ENCODE measurements around the gene NTM.
A peak's percentile ranks its signal among the peaks of the same experiment; 100 is the strongest.
"Not testable (repeated sequence)": the region's sequence is repeated elsewhere in the genome, so short reads cannot be mapped to it uniquely, and the experiment has no call there.

NTM gene

DNA sequence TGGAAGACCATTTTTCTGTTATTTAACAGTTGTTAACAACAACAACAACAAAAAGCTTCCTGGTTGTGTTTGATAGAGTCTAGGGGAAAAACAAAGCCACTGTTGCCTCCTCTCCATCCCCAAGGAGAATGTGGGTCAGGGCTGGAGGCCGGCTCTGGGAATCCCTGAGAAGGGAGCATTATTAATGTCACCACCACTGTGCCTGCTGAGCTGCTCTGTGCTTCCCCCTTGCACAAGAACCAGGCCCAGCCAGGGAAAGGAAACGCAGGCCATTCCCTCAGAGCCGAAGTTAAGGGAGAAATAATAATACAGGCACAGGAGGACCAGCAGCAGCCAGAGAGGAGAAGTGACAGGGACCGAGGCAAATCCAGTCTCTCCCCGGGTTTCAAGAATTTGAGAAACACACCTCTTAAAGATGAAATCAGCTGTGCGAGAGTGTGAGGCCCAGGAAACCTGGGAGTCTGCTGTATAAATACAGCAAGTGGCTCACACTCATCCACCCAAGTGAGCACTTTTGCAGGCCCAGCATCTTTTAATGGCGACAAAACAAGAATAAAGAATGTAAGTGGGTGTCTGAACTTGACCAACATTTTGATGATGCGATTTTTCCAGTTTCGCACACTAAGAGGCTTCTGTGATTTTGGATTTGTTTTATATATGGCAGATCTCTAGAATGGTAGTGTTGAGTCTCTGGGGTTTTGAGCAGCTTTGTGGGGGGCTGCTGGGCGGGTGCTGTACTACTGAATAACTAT, 539.2 kb downstream of the NTM start:
- H3K36me3 ChIP-seq (ENCODE audit: insufficient read depth, low read length): no peaks in the 10 kb centered on the region
- no peak overlapping the region for H3K27ac ChIP-seq (ENCODE audit: low read depth, low read length)
- no peaks in the 10 kb centered on the region for H3K4me1 ChIP-seq (ENCODE audit: insufficient read depth, low read length)
- no peaks in the 10 kb centered on the region for H3K27me3 ChIP-seq (ENCODE audit: control insufficient read depth in 1 of 2, insufficient read depth in 2 of 2, low read length in 2 of 2)
- no peaks in the 10 kb centered on the region for H3K9me3 ChIP-seq (ENCODE audit: low read length)
- peak overlapping the region in 1 of 2 donors; percentile 35 for H3K4me3 ChIP-seq (ENCODE audit: low read depth in 1 of 2, low read length in 2 of 2)
- H3K9ac ChIP-seq (ENCODE audit: low read length): no peak overlapping the region

DNA sequence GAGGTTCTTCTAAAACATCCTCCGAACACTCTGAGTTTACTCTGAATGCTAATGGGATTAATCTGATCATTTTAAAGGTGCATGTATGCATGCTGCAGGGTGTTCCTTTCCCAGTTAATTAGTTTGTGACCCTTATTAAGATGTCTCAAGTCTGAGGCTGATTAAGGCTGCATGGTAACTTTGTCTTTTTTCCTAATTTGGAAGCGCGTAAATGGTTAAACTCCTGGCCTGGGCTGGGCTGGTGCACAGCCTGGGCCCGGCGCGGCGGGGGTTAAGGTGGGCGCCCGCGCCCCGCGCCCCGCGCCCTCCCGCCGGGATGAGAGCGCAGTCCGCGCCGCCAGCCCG, 539.7 kb downstream of the NTM start:
- Histone ChIP-seq H3K27ac (ENCODE audit: low read depth, low read length) (no peak overlapping the region), H3K9me3 (ENCODE audit: low read length) (no peaks in the 10 kb centered on the region), H3K4me1 (ENCODE audit: insufficient read depth, low read length) (no peaks in the 10 kb centered on the region), H3K27me3 (ENCODE audit: control insufficient read depth in 1 of 2, insufficient read depth in 2 of 2, low read length in 2 of 2) (no peaks in the 10 kb centered on the region), H3K9ac (ENCODE audit: low read length) (no peak overlapping the region), H3K4me3 (ENCODE audit: low read depth in 1 of 2, low read length in 2 of 2) (peak overlapping the region; percentile 28 to 35), H3K36me3 (ENCODE audit: insufficient read depth, low read length) (no peaks in the 10 kb centered on the region)

DNA sequence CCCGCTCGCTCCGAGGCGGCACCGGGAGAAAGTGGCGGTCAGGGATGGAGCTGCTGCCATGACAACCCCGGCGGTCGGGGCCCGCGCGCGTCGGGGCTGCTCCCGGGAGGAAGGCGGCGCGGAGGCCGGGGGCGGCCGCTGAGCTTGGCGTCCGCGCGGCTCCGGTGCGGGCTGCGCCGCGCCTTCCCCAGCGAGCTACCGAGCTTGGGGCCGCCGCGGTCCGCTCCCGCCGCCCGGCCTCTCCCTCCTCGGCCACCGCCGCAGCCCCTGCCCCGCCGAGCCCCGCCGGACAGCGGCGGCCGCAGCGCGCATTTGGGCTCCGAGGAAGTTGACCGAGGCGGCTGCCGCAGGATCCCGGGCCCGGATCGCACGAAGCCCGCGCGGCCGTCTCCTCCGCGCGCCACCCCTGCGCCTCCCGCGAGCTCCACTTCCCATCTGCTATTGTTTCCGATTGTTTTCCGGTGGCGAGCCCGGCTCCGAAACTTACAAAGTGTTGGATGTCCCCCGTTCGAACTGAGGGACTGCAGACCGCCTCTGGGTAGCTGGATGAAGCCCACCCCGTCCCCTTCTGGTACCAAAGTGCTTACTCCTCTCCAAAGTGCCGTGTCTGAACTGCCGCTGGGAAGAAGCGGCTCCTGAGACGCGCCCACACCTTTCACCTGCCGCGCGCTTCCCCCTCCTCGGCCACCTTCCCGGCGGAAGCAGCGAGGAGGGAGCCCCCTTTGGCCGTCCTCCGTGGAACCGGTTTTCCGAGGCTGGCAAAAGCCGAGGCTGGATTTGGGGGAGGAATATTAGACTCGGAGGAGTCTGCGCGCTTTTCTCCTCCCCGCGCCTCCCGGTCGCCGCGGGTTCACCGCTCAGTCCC, 540.3 kb downstream of the NTM start:
- Histone ChIP-seq H3K9ac (ENCODE audit: low read length) (no peak overlapping the region), H3K9me3 (ENCODE audit: low read length) (no peaks in the 10 kb centered on the region), H3K27ac (ENCODE audit: low read depth, low read length) (peak overlapping the region; percentile 45), H3K36me3 (ENCODE audit: insufficient read depth, low read length) (no peaks in the 10 kb centered on the region), H3K4me3 (ENCODE audit: low read depth in 1 of 2, low read length in 2 of 2) (peak overlapping the region; percentile 59 to 63), H3K4me1 (ENCODE audit: insufficient read depth, low read length) (no peaks in the 10 kb centered on the region), H3K27me3 (ENCODE audit: control insufficient read depth in 1 of 2, insufficient read depth in 2 of 2, low read length in 2 of 2) (no peaks in the 10 kb centered on the region)

DNA sequence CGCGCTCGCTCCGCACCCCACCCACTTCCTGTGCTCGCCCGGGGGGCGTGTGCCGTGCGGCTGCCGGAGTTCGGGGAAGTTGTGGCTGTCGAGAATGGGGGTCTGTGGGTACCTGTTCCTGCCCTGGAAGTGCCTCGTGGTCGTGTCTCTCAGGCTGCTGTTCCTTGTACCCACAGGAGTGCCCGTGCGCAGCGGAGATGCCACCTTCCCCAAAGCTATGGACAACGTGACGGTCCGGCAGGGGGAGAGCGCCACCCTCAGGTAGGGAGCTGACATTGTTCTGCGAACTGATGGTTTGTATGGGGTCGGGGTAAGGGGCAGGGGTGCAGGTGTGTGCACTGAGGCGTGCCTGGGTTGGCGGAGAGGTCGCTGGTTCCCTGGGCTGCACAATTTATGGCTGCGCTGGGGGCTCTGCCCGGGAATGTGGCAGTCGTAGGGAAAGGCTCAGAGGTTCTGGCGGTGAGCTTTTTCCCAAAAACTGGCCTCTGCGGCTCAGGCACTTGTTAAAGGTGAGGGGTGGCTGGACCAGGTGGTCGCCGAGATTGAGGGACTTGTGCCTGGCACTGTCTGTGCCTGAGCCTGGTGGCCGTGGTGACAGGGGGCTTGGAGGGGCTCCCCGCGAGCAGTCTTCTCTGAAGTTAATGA, 541.1 kb downstream of the NTM start:
- not testable (repeated sequence) for H3K9ac ChIP-seq (ENCODE audit: low read length); H3K4me1 ChIP-seq (ENCODE audit: insufficient read depth, low read length); H3K36me3 ChIP-seq (ENCODE audit: insufficient read depth, low read length); H3K9me3 ChIP-seq (ENCODE audit: low read length); H3K27me3 ChIP-seq (ENCODE audit: control insufficient read depth in 1 of 2, insufficient read depth in 2 of 2, low read length in 2 of 2)
- peak overlapping the region; percentile 59 to 63 for H3K4me3 ChIP-seq (ENCODE audit: low read depth in 1 of 2, low read length in 2 of 2)
- peak overlapping the region; percentile 45 for H3K27ac ChIP-seq (ENCODE audit: low read depth, low read length)

DNA sequence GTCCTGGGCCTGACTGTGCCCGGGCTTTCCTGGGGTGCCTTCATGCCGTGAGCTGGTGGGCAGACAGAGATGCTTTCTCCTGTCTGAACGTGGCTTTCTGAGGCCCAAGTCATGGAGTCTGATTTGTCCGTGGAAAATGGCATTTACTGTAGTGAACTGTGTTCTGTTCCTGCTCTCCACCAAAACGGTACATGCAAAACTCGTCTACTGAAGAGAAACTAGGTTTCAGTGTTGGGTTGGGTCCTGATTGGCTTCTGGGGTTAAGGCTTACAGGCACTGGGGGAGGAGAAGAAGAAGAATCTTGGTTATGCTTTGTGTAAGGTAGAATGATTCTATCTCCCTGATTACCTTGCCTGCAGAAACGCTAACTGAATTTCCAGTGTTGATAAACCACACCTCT, 541.7 kb downstream of the NTM start:
- H3K27me3 ChIP-seq (ENCODE audit: control insufficient read depth in 1 of 2, insufficient read depth in 2 of 2, low read length in 2 of 2): no peaks in the 10 kb centered on the region
- H3K36me3 ChIP-seq (ENCODE audit: insufficient read depth, low read length): no peaks in the 10 kb centered on the region
- no peaks in the 10 kb centered on the region for H3K4me1 ChIP-seq (ENCODE audit: insufficient read depth, low read length)
- H3K9me3 ChIP-seq (ENCODE audit: low read length): no peaks in the 10 kb centered on the region
- H3K4me3 ChIP-seq (ENCODE audit: low read depth in 1 of 2, low read length in 2 of 2): no peak overlapping the region
- H3K27ac ChIP-seq (ENCODE audit: low read depth, low read length): no peak overlapping the region
- H3K9ac ChIP-seq (ENCODE audit: low read length): no peak overlapping the region

DNA sequence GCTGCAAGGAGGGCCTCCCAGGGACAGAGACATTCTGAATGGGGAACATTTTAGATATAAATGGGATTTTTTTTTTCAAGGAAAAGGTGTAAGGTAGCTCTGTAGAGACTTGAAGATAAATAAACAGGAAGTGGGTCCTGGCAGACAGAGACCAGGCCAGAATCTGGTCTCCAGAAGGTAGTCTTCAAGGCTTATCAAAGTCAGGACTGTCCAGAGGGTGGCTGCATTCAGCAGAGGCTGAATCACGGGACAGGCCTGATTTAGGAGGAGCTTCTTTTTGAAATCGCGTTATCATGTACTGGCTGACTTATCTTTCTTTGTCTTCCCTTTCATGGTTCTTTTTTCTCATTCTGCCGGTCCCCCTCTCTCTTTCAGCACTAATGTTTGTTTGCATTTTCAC, 542.9 kb downstream of the NTM start:
- Histone ChIP-seq H3K4me1 (ENCODE audit: insufficient read depth, low read length) (no peaks in the 10 kb centered on the region), H3K27me3 (ENCODE audit: control insufficient read depth in 1 of 2, insufficient read depth in 2 of 2, low read length in 2 of 2) (no peaks in the 10 kb centered on the region), H3K27ac (ENCODE audit: low read depth, low read length) (no peak overlapping the region), H3K9me3 (ENCODE audit: low read length) (no peaks in the 10 kb centered on the region), H3K4me3 (ENCODE audit: low read depth in 1 of 2, low read length in 2 of 2) (no peak overlapping the region), H3K36me3 (ENCODE audit: insufficient read depth, low read length) (no peaks in the 10 kb centered on the region), H3K9ac (ENCODE audit: low read length) (no peak overlapping the region)

DNA sequence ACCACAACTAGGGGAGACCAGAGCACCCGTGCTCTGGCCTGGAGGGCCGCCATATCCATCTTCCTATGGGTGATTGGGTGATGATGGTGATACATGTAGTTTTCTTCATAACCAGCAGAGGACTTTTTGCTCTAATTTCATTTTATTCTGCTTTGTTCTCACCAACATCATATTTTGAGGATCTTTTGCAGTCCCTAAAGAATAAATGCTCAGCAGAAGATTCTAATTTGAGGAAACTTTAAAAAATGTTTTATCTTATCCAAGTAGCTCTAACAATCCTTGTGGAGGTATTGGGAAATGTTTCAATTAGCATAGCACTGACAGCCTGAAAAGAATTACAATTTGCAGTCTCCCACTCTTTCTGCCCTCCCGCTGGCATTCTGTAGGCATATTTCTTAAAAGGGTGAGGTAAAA, 544.0 kb downstream of the NTM start:
- H3K27ac ChIP-seq (ENCODE audit: low read depth, low read length): no peak overlapping the region
- H3K4me1 ChIP-seq (ENCODE audit: insufficient read depth, low read length): no peaks in the 10 kb centered on the region
- H3K9me3 ChIP-seq (ENCODE audit: low read length): no peaks in the 10 kb centered on the region
- no peaks in the 10 kb centered on the region for H3K36me3 ChIP-seq (ENCODE audit: insufficient read depth, low read length)
- H3K4me3 ChIP-seq (ENCODE audit: low read depth in 1 of 2, low read length in 2 of 2): no peak overlapping the region
- H3K9ac ChIP-seq (ENCODE audit: low read length): no peak overlapping the region
- no peaks in the 10 kb centered on the region for H3K27me3 ChIP-seq (ENCODE audit: control insufficient read depth in 1 of 2, insufficient read depth in 2 of 2, low read length in 2 of 2)

DNA sequence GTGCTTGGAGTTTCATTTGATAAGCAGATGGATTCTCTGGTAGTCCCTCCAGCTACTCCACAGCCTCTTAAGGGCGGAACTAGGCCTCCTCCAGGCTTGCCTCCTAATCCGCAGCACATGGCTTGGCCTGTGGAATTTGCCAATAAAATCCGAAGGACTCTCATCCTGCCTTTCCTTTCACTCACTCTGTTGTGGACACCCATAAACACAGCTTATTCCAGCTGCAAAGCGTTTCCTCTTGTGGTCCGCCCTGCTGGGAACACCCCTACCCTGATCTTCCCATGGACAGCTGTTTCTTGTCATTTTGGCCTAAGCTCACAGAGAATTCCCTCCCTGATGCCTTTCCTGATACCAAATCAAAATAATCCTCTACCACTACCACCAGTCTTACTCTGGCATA, 546.2 kb downstream of the NTM start:
- Histone ChIP-seq H3K27me3 (ENCODE audit: control insufficient read depth in 1 of 2, insufficient read depth in 2 of 2, low read length in 2 of 2) (no peaks in the 10 kb centered on the region), H3K27ac (ENCODE audit: low read depth, low read length) (no peak overlapping the region), H3K9ac (ENCODE audit: low read length) (no peak overlapping the region), H3K4me3 (ENCODE audit: low read depth in 1 of 2, low read length in 2 of 2) (no peak overlapping the region), H3K9me3 (ENCODE audit: low read length) (no peaks in the 10 kb centered on the region), H3K36me3 (ENCODE audit: insufficient read depth, low read length) (no peaks in the 10 kb centered on the region), H3K4me1 (ENCODE audit: insufficient read depth, low read length) (no peaks in the 10 kb centered on the region)

DNA sequence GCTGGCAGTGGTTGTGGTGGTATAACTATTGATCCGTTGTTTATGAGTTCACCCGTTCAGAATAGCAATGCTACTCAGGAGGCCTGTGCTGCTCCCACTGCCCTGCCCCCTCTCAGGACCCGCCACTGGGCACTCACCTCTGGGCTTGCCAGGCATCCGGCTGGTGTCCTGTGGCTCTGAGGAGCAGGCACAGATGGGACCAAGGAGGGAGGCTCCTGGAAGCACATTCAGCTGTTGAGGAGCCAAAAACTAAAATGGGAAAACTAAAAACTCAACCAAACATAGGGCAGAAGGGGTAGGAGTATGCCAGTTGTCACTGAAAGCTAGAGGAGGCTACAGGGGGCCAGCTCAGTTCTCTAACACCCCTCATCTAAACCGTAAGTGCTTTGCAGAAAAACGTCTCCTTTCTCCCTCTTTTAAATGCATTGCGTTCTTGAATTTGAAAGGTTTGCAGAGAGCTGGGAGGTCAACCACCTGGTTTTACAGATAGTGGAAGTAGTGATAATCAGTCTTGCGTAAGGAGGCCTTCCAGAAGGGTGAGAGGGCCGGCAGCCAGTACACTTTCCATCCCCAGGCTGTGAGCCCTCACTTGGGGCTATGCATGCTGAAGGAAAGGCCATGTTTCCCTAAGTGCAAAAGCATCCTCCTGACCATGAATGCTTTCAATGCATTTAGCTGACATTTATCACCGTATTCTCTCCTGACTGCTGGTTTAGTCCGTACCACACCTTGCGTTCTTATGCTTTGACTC, 547.4 kb downstream of the NTM start:
- Histone ChIP-seq H3K9ac (ENCODE audit: low read length) (no peak overlapping the region), H3K36me3 (ENCODE audit: insufficient read depth, low read length) (no peaks in the 10 kb centered on the region), H3K9me3 (ENCODE audit: low read length) (no peaks in the 10 kb centered on the region), H3K4me3 (ENCODE audit: low read depth in 1 of 2, low read length in 2 of 2) (no peak overlapping the region), H3K27me3 (ENCODE audit: control insufficient read depth in 1 of 2, insufficient read depth in 2 of 2, low read length in 2 of 2) (no peaks in the 10 kb centered on the region), H3K4me1 (ENCODE audit: insufficient read depth, low read length) (no peaks in the 10 kb centered on the region), H3K27ac (ENCODE audit: low read depth, low read length) (no peak overlapping the region)

DNA sequence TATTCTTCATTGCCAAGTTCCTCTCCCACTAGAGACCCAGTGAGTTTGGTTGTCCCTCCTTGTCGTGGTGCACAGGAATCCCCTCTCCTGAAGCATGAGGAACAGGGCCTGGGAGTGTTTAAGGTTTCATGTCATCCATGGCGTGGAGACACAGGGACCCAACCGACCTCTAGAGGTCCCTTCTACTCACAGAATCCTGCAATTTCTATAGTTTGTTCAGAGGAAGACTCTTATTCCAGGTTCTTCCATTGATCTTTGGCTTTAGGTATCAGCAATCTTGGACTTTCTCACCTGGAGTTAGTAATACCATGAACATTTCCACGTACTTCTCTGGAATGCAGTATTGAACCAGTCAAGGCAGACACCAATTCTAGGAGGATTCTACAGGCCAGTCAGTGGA, 548.2 kb downstream of the NTM start:
- H3K27ac ChIP-seq (ENCODE audit: low read depth, low read length): no peak overlapping the region
- H3K4me3 ChIP-seq (ENCODE audit: low read depth in 1 of 2, low read length in 2 of 2): no peak overlapping the region
- H3K9ac ChIP-seq (ENCODE audit: low read length): no peak overlapping the region
- H3K4me1 ChIP-seq (ENCODE audit: insufficient read depth, low read length): peaks cover 5% of the 10 kb centered on the region
- no peaks in the 10 kb centered on the region for H3K27me3 ChIP-seq (ENCODE audit: control insufficient read depth in 1 of 2, insufficient read depth in 2 of 2, low read length in 2 of 2)
- no peaks in the 10 kb centered on the region for H3K36me3 ChIP-seq (ENCODE audit: insufficient read depth, low read length)
- H3K9me3 ChIP-seq (ENCODE audit: low read length): no peaks in the 10 kb centered on the region

DNA sequence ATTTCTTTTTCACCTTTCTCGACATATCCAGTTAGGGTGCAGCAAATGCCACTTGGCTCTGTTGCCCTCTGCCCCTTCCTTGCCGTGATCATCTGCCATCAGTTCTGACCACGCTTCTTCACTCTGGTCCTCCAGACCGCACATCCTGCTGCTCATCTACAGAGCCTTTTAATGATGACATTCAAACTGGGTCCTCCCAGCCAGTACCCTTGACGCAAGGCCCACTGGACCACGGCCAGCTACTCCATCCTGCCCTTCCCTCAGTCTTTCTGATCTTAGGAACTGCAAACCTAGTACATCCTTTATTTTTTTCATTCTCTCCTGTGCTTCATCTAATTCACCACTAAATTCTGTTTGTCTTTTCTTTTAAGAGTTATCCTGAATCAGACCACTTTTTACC, 551.8 kb downstream of the NTM start:
- H3K9me3 ChIP-seq (ENCODE audit: low read length): no peaks in the 10 kb centered on the region
- H3K27ac ChIP-seq (ENCODE audit: low read depth, low read length): no peak overlapping the region
- peaks cover 18% of the 10 kb centered on the region for H3K4me1 ChIP-seq (ENCODE audit: insufficient read depth, low read length)
- H3K27me3 ChIP-seq (ENCODE audit: control insufficient read depth in 1 of 2, insufficient read depth in 2 of 2, low read length in 2 of 2): no peaks in the 10 kb centered on the region
- H3K9ac ChIP-seq (ENCODE audit: low read length): no peak overlapping the region
- no peaks in the 10 kb centered on the region for H3K36me3 ChIP-seq (ENCODE audit: insufficient read depth, low read length)
- no peak overlapping the region for H3K4me3 ChIP-seq (ENCODE audit: low read depth in 1 of 2, low read length in 2 of 2)
